ENCODE data around the gene KRTAP10-11.

DNA sequence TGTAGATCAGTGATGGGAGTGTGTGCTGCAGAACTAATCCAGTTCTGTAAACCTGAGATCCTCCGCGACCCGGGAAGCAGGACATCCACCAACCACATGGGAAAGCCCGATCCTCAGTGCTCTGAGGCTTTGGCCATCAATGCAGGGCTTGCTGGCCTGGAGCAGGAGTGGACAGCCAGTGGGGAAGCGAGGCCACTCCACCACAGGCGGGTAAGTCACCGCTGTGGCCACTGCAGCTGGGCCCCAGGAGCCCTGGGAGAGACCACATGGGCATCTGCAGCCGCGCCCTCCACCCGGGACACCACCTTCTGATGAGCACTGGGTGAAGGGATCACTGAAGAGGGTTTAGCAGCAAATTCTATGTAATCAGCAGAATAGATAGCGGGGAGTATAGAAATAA, 34.9 kb downstream of the KRTAP10-11 start:
- no peak for TF ChIP-seq EZH2 (IDR thresholded peaks at IDR 0.05; ENCODE audit: low read length, missing control alignments)
- no peak for TF ChIP-seq CTCF (conservative IDR thresholded peaks at IDR 0.05 in 1 of 2, IDR thresholded peaks at IDR 0.05 in 1 of 2; ENCODE audit: low read depth in 1 of 2, low read length in 2 of 2)

Measured in fibroblast of lung (primary cell).